HEK293 (cell line): ENCODE data around the gene E2F4.

Experiments
- ATF2 ChIP-seq: fragments of 450-650 bp; formaldehyde crosslinking; IDR thresholded peaks from 2 replicates; pipeline ENCODE4 v1.5.1; 2016; ENCODE audit warnings: missing biosample characterization, missing genetic modification characterization, low read depth
- CTCF ChIP-seq: fragments of 450-650 bp; formaldehyde crosslinking; IDR thresholded peaks from 2 replicates; pipeline ENCODE4 v1.5.1; 2016; ENCODE audit warnings: missing biosample characterization, missing genetic modification characterization
- ELK4 ChIP-seq: IDR thresholded peaks from 2 replicates; pipeline ENCODE4 v1.6.1; 2011; ENCODE audit warnings: mild to moderate bottlenecking, low read depth, low read length, borderline replicate concordance
- HOXC10 ChIP-seq: sonication (generic); formaldehyde crosslinking; IDR thresholded peaks from 2 replicates; pipeline ENCODE4 v1.8.1; 2023; ENCODE audit warnings: mild to moderate bottlenecking, missing genetic modification reagents
- KLF1 ChIP-seq: fragments of 450-650 bp; formaldehyde crosslinking; IDR thresholded peaks from 2 replicates; pipeline ENCODE4 v1.5.1; 2016; ENCODE audit warnings: missing biosample characterization, missing genetic modification characterization
- KLF16 ChIP-seq: fragments of 450-650 bp; formaldehyde crosslinking; IDR thresholded peaks from 2 replicates; pipeline ENCODE4 v1.5.1; 2017; ENCODE audit warnings: missing biosample characterization, missing genetic modification characterization
- KLF8 ChIP-seq: fragments of 450-650 bp; formaldehyde crosslinking; IDR thresholded peaks from 2 replicates; pipeline ENCODE4 v1.5.1; 2016; ENCODE audit warnings: missing biosample characterization, missing genetic modification characterization
- KLF9 ChIP-seq: fragments of 450-650 bp; formaldehyde crosslinking; IDR thresholded peaks from 2 replicates; pipeline ENCODE4 v1.5.1; 2016; ENCODE audit warnings: missing biosample characterization, missing genetic modification characterization, low read depth
- MEIS1 ChIP-seq: sonication (generic); formaldehyde crosslinking; IDR thresholded peaks from 2 replicates; pipeline ENCODE4 v1.8.1; 2022; ENCODE audit warnings: missing genetic modification reagents, mild to moderate bottlenecking, borderline replicate concordance
- MYNN ChIP-seq: fragments of 450-650 bp; formaldehyde crosslinking; IDR thresholded peaks from 2 replicates; pipeline ENCODE4 v1.5.1; 2016; ENCODE audit warnings: missing biosample characterization, missing genetic modification characterization, borderline replicate concordance
- PBX3 ChIP-seq: sonication (generic); formaldehyde crosslinking; IDR thresholded peaks from 2 replicates; pipeline ENCODE4 v1.8.1; 2022; ENCODE audit warnings: mild to moderate bottlenecking, moderate library complexity, missing genetic modification reagents
- SCRT2 ChIP-seq: fragments of 450-650 bp; formaldehyde crosslinking; IDR thresholded peaks from 2 replicates; pipeline ENCODE4 v1.5.1; 2016; ENCODE audit warnings: missing biosample characterization, missing genetic modification characterization
- WT1 ChIP-seq: fragments of 450-650 bp; formaldehyde crosslinking; IDR thresholded peaks from 2 replicates; pipeline ENCODE4 v1.5.1; 2016; ENCODE audit warnings: missing biosample characterization, missing genetic modification characterization
- ZNF133 ChIP-seq: fragments of 450-650 bp; formaldehyde crosslinking; IDR thresholded peaks from 2 replicates; pipeline ENCODE4 v1.5.1; 2016; ENCODE audit warnings: missing biosample characterization, missing genetic modification characterization
- ZNF18 ChIP-seq: fragments of 450-650 bp; formaldehyde crosslinking; IDR thresholded peaks from 2 replicates; pipeline ENCODE4 v1.5.1; 2016; ENCODE audit warnings: missing biosample characterization, missing genetic modification characterization
- ZNF19 ChIP-seq: fragments of 450-650 bp; formaldehyde crosslinking; IDR thresholded peaks from 2 replicates; pipeline ENCODE4; 2016; ENCODE audit warnings: missing biosample characterization, missing genetic modification characterization, low read depth
- ZNF2 ChIP-seq: fragments of 450-650 bp; formaldehyde crosslinking; IDR thresholded peaks from 2 replicates; pipeline ENCODE4 v1.5.1; 2016; ENCODE audit warnings: missing biosample characterization, missing genetic modification characterization
- ZNF366 ChIP-seq: fragments of 450-650 bp; formaldehyde crosslinking; conservative IDR thresholded peaks from 2 replicates; pipeline ENCODE4 v1.5.1; 2016; ENCODE audit warnings: missing biosample characterization, missing genetic modification characterization
- ZNF473 ChIP-seq: fragments of 450-650 bp; formaldehyde crosslinking; IDR thresholded peaks from 2 replicates; pipeline ENCODE4 v1.5.1; 2017; ENCODE audit warnings: missing biosample characterization, missing genetic modification characterization
- ZNF48 ChIP-seq: fragments of 450-650 bp; formaldehyde crosslinking; IDR thresholded peaks from 2 replicates; pipeline ENCODE4 v1.5.1; 2016; ENCODE audit warnings: missing biosample characterization, missing genetic modification characterization
- ZNF558 ChIP-seq: fragments of 450-650 bp; formaldehyde crosslinking; IDR thresholded peaks from 2 replicates; pipeline ENCODE4 v1.5.1; 2016; ENCODE audit warnings: missing biosample characterization, missing genetic modification characterization
- ZNF585B ChIP-seq: fragments of 450-650 bp; formaldehyde crosslinking; IDR thresholded peaks from 2 replicates; pipeline ENCODE4 v1.5.1; 2016; ENCODE audit warnings: missing biosample characterization, missing genetic modification characterization
- ZNF596 ChIP-seq: fragments of 450-650 bp; IDR thresholded peaks from 2 replicates; pipeline ENCODE4 v1.5.0; 2018; ENCODE audit warnings: missing biosample characterization, mild to moderate bottlenecking, missing genetic modification characterization, moderate library complexity
- ZNF600 ChIP-seq: fragments of 450-650 bp; formaldehyde crosslinking; IDR thresholded peaks from 2 replicates; pipeline ENCODE4 v1.5.1; 2016; ENCODE audit warnings: missing biosample characterization, missing genetic modification characterization
- ZNF624 ChIP-seq: fragments of 450-650 bp; formaldehyde crosslinking; IDR thresholded peaks from 2 replicates; pipeline ENCODE4 v1.5.1; 2017; ENCODE audit warnings: missing biosample characterization, missing genetic modification characterization
- ZNF701 ChIP-seq: fragments of 450-650 bp; formaldehyde crosslinking; IDR thresholded peaks from 2 replicates; pipeline ENCODE4 v1.5.1; 2016; ENCODE audit warnings: missing biosample characterization, missing genetic modification characterization
- ZNF704 ChIP-seq: fragments of 450-650 bp; formaldehyde crosslinking; IDR thresholded peaks from 2 replicates; pipeline ENCODE4 v1.5.1; 2016; ENCODE audit warnings: missing biosample characterization, missing genetic modification characterization
- ZNF776 ChIP-seq: fragments of 450-650 bp; formaldehyde crosslinking; IDR thresholded peaks from 2 replicates; pipeline ENCODE4 v1.5.0; 2017; ENCODE audit warnings: missing biosample characterization, missing genetic modification characterization, borderline replicate concordance
- ZNF777 ChIP-seq: fragments of 450-650 bp; formaldehyde crosslinking; IDR thresholded peaks from 2 replicates; pipeline ENCODE4 v1.5.1; 2017; ENCODE audit warnings: missing biosample characterization, missing genetic modification characterization, borderline replicate concordance
- ZNF837 ChIP-seq: fragments of 450-650 bp; formaldehyde crosslinking; IDR thresholded peaks from 2 replicates; pipeline ENCODE4 v1.5.1; 2016; ENCODE audit warnings: missing biosample characterization, missing genetic modification characterization
- ZNF843 ChIP-seq: fragments of 450-650 bp; formaldehyde crosslinking; IDR thresholded peaks from 2 replicates; pipeline ENCODE4 v1.5.1; 2016; ENCODE audit warnings: missing biosample characterization, missing genetic modification characterization

E2F4 gene

GRCh38 chr16:67183627-67184452 is 8.1 kb upstream of the E2F4 start, which contains the start of gene MATCAP1 (continued):
- TF ChIP-seq CTCF (tag by site-specific recombination) (0 out of 2 replicates have a peak, but pooled peaks have one; percentile 38), WT1 (no peak), ZNF2 (tag by site-specific recombination) (no peak), ZNF843 (0 out of 2 replicates have a peak, but pooled peaks have one; percentile 18), KLF1 (tag by site-specific recombination) (peak; percentile 93), ZNF18 (tag by site-specific recombination) (no peak), ZNF776 (tag by site-specific recombination) (no peak), ZNF473 (tag by site-specific recombination) (no peak), ZNF777 (no peak), ZNF624 (tag by site-specific recombination) (no peak), KLF8 (tag by site-specific recombination) (peak; percentile 92), PBX3 (CRISPR knock-in tag) (no peak), ZNF837 (tag by site-specific recombination) (no peak), ATF2 (tag by site-specific recombination) (peak; percentile 85), ZNF596 (tag by site-specific recombination) (no peak), ZNF366 (tag by site-specific recombination) (0 out of 2 replicates have a peak, but pooled peaks have one; percentile 4), MEIS1 (CRISPR knock-in tag) (no peak), ZNF48 (tag by site-specific recombination) (no peak), ZNF704 (no peak), ZNF558 (no peak), ZNF585B (no peak), ELK4 (no peak), ZNF19 (tag by site-specific recombination) (no peak), MYNN (tag by site-specific recombination) (no peak), HOXC10 (CRISPR knock-in tag) (no peak), ZNF600 (tag by site-specific recombination) (peak; percentile 89), ZNF133 (tag by site-specific recombination) (no peak), SCRT2 (tag by site-specific recombination) (peak; percentile 97), KLF9 (tag by site-specific recombination) (peak; percentile 96), ZNF701 (tag by site-specific recombination) (no peak), KLF16 (tag by site-specific recombination) (peak; percentile 87)
